HG03064 (cell line): ENCODE results near the gene IL17RB.

Experiments
- ATAC-seq: cut with Tn5 transposase; IDR thresholded peaks from one replicate; pipeline ENCODE4 v1.9.1; 2021; ENCODE audit warnings: low read depth; ENCODE audit not compliant: unreplicated experiment

Gene IL17RB

DNA sequence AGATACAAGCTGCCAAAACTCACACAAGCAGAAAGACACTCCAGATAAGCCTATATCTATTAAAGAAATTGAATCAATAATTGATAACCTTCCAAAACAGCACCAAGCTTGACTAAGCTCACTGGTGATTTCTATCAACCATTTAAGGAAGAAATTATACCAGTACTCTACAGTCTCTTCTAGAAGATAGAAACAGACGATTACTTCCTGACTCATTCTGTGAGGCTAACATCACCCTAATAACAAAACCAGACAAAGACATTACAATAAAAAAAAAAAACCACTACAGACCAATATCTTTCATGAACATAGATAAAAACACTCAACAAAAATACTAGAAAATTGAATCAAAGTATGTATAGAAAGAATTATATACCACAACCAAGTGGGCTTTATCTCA lies 20.3 kb upstream of the IL17RB start:
- no peak for ATAC-seq

DNA sequence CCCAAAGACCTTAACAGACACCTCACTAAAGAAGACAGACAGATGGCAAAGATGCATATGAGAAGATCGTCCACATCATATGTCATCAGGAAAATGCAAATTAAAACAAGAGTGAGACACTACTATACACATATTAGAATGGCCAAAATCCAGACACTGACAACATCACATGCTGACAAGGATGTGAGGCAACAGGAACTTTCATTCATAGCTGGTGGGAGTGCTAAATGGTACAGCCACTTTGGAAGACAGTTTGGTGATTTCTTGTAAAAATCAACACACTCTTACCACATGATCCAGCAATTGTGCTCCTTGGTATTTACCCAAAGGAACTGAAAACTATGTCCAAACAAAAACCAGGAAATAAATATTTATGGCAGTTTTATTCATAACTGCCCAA lies 17.8 kb upstream of the IL17RB start:
- no peak for ATAC-seq

DNA sequence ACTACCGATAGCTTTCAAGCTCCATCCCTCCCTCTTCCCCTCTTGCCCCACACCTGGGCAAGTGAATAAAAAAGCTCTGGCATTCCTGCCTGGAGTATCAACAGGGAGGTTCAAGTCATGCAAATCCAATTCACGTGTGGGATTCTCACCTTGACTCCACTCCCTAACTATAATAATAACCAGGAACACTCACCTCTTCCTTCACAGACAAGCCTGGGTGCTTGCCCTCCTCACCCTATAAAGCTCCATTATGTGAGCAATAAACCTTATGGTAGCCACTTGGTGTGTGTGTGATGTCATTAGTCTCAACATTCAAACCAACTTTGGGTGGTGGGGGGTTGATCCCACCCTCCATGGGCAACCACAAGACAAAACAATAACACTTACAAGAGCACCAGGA lies 16.8 kb upstream of the IL17RB start:
- no peak for ATAC-seq

DNA sequence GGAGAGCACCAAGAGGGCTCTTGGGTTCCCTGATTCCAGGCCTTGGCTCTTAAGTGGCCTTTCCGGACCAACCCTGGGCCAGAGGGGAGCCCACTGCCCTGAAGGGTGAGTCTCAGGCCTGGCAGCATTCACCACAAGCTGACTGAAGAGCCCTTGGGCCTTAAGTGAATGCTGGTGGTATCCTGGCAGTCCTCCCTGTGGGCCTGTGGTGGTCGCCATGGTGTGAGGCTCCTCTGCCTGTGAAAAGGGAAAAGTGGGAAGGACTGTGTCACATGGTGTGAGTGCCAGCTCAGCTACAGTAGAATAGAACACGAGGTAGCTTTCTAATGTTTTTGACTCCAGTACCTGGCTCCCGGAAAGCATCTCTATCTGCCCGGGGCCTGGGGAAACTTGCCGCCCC lies 15.4 kb upstream of the IL17RB start:
- ATAC-seq = no peak

DNA sequence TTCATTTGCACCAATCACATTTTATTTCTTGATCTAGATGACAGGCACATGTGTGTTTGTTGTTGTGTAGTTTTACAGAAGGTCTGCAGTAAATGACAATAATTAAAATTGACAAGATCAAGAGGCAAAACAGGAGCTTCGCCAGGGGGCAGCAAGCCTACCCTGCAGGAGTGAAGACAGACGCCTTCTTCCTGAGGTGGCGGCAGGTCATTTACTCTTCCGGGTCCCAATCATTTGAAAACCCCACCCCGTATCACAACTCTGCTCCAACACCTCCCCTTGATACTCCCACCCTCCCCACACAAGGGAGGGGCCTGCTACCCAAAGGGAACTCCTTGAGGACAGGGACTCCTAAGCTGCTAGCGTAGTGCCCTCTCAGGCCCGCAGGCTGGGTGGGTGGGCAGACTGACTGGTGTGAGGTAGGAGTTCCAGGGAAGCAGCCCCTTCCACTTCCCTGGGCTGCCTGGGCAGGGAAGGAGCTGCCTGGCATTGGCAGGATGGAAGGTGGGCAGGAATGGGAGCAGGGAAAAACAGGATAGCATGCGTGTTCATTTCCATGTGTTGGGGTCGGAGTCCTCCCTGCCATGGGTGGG lies 13.2 kb upstream of the IL17RB start:
- no peak for ATAC-seq

DNA sequence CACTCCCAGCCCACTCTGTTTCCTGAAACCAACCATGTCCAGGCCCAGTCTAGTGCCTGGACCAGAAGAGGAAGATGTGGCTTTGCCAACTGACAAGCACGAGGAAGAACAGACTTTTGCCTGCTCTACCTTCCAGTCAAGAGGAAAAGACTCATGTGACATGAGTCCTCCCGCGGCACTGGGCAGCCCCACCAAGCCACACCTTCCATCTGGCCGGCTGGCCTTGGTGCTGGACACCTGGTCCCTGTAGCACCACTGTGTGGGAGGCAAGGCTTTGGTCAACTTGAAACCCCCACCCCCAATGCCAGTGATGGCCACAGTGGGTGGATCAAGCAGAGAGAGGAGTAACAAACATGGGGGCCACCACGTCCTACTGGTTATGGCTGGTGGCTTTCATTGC lies 12.7 kb upstream of the IL17RB start:
- ATAC-seq = no peak

DNA sequence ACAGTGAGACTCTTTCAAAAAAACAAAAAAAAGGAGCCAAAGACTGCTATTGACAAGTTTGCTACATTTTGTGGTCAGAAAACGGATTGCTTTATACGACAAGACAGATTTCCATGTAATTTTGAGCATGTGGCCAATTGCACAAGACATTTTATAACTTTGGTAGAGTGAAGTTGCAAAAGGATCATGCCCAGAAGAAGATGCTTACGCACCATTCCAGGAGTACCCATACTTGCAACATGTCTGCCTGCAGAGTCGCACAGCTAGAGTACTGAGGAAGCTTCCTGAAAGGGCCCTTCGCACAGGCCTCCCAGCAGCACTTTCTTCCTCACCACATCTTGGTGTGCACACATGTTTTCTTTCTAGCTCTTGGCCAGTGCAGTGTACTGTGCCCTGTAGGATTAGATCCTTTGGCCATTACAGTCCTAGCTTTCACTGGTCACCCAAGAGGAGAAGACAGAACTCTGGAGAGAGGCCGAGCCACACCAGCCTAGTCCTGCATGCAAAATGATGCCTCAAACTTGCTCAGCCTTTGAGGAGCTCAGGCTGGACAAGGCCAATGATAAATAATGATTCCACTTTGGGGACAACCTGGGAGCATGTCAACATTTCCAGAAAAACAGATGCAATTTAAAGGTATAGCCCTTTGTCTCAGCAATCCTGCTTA lies 11.8 kb upstream of the IL17RB start:
- ATAC-seq = no peak

DNA sequence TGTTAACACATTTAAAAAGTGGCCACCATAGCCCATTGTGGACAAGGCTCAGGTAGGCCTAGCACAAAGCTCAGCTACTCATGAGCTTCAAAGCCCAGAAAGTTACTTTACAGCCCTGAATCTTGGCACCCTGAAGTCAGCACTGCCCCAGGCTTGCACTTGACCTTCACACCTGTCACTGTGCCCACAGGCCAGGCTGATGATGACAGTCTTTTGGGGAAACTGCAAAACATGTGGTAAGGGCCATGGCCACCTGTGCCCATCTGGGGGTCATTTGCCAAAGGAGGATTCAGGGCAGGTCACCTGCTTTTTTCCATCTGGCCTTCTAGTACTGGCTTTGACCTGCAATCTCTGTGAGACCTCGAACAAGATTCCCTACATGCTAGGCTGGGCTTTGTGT lies 11.1 kb upstream of the IL17RB start:
- ATAC-seq = no peak

DNA sequence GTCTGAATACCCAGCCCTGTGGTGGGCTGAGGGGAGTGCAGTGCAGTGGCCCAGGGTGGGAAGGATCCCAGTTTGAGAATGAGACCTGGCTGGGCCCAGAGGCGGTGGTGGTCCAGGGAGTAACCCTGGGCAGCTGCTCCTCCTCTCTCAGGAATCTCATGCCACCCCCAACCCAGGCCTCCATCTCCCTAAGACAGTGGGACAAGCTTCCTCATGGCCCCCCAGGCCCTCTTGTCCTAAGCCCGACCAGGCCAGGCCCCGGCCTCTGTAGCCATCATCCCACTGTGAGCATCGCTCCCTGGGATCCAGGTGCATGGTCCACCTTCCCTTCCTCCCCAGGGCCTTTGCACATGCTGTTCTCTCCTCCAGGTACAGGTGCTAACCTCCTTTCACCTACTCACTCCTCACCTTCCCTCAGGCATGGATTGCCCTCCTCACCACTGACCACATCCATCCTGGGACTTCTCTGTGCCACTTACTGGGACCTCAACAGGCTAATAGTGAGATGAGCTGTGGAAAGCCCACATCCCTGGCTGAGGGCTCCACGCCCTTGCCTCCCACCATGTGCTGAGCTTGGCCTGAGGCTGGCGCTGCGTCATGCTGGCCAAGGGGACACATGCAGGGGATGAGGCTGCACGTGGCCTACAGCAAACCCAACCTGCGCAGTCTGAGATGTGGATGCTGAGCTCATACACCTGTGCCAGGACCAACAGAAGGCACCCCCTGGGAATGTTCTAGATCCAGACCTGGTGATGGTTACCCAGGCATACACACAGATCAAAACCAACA lies 10.1 kb upstream of the IL17RB start:
- no peak for ATAC-seq

DNA sequence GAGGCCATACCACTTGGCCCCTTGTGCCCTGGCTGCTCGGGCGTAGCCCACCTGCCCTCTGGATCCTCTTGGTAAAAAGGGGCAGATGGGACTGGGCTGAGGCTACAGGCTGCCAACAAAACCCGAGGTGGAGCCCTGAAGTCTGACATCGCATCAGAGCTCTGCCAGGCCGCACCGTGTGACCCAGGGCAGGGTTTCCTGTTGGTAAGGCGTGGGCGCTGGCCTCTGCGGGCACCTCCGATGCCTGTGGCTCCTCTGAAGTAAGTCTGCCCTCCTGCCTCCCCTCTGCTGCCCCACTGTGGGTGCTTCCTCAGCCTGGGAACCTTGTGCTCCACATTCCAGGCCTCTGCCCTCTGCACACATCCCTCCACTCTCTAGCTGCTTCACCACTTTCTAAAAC lies 9.0 kb upstream of the IL17RB start:
- ATAC-seq = no peak

DNA sequence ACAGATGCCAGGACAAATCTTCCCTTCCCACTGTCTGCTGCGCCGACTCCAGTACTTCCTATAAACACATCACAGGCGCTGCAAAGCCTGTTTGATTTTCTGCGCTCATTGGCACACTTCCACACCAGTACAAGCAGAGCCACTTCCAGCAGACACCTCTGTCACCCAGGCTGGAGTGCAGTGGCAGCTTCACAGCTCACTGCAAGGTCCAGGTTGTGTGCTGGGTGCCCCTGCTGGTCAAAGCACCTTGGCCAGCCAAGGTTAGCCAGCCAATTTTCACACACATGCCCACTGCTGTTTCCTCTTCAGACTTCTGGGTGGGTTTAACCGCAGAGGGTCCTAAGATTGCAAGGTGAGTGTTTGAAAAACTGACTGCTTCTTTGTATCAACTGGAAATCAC lies 5.1 kb upstream of the IL17RB start:
- ATAC-seq = no peak

DNA sequence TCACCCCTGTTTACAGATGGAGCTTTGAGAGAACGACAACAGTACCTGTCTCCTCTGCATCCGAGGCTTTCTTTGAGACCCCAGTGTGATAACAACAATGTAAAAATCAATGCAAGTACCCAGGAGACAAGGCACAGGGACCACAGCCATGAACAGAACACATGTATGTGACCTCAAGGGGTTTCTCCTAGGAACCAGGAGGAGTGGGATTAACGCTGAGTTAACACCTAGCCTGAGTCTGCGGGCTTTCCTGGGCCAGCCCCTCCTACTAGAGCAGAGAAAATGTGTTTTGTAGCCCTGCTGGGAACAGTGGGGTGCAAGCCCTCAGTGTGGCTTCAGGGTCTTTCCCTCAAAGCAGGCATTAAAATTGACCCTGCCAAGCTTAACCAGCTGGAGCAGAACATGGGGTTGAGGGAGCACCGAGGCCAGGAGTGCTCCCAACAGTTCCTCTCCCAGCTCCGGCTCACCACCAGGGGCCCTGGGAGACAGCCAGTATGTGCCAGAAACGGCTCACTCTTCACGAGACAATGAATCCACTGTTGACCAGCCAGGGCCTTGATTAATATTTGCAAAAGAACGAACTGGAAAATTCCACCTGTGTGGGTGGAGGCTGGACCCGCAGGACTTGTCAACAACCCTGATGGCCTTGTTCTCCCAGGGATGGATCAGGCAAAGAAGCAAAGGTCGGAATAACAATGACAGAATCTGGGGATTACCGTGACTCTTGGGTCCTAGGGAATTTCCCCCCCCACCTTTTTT lies 3.8 kb upstream of the IL17RB start:
- no peak for ATAC-seq

DNA sequence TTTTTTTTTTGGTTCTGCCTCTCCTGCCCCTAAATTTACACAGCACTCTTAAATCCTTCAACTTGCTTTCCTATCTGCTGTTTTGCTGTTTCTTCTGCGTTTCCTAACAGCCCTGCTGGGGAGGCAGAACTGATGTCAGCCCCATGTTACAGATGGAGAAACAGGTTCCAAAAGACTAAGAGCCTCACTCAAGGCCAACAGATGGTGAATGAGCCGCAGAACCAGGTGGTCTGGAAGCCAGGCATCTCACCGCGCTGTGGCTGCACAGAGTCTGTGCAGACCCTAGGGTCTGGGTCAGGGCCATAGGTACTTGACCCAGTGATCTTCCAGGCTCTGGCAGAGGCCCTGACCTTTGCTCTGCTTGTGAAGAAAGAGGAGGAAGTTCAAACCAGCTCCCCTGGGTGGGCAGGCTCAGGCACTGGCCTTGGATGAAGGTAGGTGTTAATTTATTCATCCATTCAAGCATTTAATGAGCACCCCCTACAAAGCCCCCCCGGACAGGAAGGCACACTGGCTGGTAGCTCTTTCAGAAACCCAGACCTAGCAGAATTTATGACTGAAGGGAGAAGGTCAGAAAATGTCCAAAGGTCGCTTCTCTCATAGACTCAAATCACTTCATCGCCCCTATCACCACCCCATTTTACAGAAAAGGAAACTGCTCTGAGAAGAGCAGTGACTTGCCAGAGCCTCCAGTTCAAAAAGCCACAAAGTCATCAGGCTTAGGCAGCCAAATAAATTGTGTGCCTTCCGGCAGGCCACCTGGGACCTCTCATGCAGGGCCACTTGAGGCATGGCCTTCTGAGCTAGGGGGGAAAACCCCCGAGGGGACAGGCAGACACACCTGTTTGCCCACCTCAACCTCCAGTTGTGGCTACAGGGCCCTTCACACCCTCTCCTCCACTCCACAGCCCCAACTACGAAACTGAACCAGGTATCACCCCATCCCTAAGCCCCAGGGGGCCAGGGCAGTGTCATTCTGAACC lies 2.9 kb upstream of the IL17RB start:
- ATAC-seq = no peak

DNA sequence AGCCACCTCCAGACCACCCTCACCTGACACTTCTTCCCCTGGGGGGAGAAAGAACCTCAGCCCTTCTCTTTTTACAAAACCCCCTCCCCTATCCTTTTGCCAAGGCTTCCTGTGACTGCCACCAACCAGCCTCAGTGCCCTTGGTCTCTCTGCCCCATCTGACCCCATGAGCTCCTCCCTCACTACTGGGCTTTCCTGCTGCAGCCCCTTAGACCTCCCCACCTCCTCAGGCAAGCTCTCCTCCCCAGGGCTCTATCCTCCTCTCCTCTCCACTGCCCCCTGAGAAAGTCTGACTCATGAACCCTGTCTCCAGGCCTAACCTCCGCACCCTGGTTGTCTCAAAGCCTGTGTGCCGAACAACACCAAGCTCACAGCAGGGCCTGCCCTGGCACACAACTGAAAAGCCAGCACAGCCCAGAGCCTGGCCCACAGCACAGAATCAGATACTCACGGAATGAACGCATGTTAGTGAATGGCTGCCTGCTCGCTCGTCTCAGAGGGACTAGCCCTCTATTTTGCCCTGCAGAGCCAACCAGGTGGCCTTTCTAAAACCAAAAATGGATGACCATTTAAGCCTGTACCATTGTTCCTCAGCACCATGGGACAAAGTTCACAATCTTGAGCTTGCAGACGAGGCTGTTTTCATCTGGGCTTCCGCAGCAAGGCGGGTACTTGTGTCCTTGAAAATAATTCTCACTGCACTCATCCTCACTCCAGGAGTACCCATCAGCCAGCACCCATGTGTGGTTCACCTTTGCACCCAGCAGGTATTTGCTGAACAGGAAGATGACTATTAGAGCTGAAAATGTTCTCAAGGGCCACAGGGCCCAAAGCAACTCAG lies 1.9 kb upstream of the IL17RB start:
- ATAC-seq = no peak

DNA sequence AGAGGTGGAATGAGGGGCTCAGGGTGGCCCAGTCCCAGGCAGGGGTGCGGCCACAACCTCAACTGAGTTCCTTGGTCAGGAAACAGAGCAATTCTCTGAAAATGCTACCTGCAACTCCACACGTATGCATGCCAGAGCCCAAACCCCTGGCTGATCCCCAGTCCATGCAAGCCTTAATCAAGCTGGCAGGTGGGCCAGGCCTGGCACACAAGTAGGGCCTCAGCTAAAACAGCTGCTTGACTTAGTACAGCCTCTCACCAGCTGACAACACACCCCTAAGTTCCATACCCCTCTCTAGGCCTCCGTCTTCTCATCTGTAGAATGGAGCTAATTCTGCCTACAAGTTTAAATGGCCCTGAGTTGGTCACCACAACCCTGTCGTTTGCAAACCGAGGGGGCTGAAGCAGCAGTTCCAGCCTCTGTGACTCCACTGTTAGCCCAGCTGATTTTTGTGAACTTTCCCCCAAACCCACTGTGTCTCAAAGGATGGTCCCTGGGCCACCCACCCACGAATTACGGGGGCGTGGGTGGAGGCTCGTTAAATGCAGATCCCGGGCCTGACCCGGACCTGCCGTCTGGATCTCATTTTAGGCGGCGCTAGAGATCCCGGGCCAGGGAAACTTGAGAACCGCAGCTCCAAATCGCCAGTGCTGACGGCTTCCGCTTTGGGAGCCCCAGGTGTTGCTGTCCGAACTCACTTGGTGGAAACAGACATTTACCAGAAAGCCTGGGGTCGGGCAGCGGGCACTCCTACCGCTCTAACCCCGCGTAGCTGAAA lies 1.1 kb upstream of the IL17RB start:
- ATAC-seq = peak; percentile 9

DNA sequence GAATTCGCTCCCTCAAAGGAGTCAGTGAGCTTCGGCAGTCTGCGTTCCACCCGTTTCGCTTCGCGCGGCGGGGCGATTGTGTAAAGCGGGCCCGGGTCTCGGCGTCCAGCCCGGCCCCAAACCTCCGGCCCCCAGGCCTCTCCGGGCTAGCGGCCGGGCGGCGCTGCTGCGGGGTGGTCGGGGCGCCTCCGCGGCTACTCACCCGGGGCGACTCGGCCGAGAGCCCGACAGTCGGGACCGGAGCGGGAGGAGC lies 561 bp upstream of the IL17RB start:
- ATAC-seq = peak; percentile 9

DNA sequence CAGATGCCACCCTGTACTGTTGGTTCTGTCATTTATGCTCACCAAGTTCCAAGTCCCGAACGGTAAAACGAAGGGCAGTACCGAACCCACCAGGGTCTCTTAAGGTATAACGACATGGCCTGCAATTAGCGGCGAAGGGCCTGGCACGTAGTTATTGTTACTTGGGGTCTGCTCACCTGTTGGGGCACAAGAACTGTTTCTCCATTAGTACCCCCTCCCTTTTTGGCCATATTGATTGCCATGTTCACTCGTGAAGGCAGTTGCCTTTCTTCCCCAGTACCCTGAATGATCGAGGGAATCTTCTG lies 435 bp downstream of the IL17RB start:
- ATAC-seq = no peak

DNA sequence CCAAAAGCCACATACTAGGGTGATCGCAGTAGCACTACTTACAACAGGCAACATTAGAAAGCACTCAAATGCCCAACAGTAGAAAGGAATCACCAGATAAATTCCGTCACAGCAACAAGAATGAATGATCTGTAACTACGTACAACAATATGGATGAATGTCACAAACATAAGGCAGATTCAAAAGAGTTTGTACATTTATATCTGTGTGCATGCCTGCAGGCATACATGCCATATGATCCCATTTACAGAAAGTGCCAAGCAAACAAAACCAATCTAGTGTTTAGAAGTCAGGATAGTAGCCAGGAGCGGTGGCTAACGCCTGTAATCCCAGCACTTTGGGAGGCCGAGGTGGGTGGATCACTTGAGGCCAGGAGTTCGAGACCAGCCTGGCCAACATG lies 3.5 kb downstream of the IL17RB start:
- ATAC-seq = no peak

DNA sequence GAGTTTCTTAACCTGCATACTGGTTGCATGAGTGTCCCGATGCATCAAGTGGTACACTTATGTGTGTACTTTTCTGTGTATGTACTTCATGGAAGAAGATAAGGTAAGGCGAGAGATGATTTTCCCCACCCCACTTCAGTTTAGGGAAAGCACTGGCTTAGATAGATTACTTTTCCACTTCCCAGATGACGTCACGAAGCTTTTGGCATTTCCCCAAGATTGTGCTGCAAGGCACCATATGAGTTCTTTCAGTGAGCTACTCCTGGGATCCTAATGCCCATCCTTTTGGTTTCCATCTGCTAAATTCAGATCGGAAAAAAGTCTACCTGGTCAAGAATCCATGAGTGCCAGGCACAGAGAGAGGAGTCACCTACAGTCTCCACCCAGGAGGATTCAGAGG lies 4.5 kb downstream of the IL17RB start:
- no peak for ATAC-seq
